Adrenal gland (tissue), 5 donors: ENCODE results near the gene FN3K.

ENCODE experiments used
- CTCF ChIP-seq, 6 experiments: fragments of 450-650 bp in 4 of 6; fragments of 200-600 bp in 2 of 6; sonication (generic) in 1 of 6; IDR thresholded peaks; 1 replicate in 5 of 6; 2 replicates in 1 of 6; pipeline versions ENCODE4 v1.5.1 to v1.8.0; 2016 to 2021; ENCODE audit warnings: antibody characterized with exemption in 6 of 6, mild to moderate bottlenecking in 2 of 6, moderate library complexity in 1 of 6
- POLR2A ChIP-seq, 2 donors: fragments of 450-650 bp; IDR thresholded peaks; one replicate each; pipeline ENCODE4 v1.6.1; 2017; ENCODE audit warnings: antibody characterized with exemption in 2 of 2, mild to moderate bottlenecking in 2 of 2, moderate library complexity in 1 of 2
- donor health status: DM: no; HTN: no; CAD: no.

GRCh38 chr17:82696916-82697807, 38.3 kb upstream of the FN3K start:
- TF ChIP-seq CTCF (IDR thresholded peaks at IDR 0.05) (no peak), POLR2A (IDR thresholded peaks at IDR 0.05) (no peak)
